HepG2 (cell line): ENCODE results near the gene RANBP3. TPM values are rescaled to one million over a fixed set of nuclear protein-coding genes. Genes with fewer than 3 reads are reported as not detected.
A peak's percentile ranks its signal among the peaks of the same experiment; 100 is the strongest.

Source experiments
- ARID5B ChIP-seq: IDR thresholded peaks from 2 replicates; pipeline ENCODE4 v1.4.0; 2020; ENCODE audit warnings: mild to moderate bottlenecking, missing genetic modification reagents
- CEBPG ChIP-seq: IDR thresholded peaks from 2 replicates; pipeline ENCODE4 v1.6.1; 2016
- GABPA ChIP-seq, 2 experiments: IDR thresholded peaks; 2 replicates each; pipeline ENCODE4 v1.6.1; 2011 to 2016; ENCODE audit warnings: low read depth in 2 of 2, low read length in 1 of 2, missing biosample characterization in 1 of 2, missing genetic modification characterization in 1 of 2
- KDM1A ChIP-seq: IDR thresholded peaks from 2 replicates; pipeline ENCODE4 v1.6.1; 2016; ENCODE audit warnings: missing compliant biosample characterization
- PATZ1 ChIP-seq: sonication (generic); formaldehyde crosslinking; IDR thresholded peaks from 2 replicates; pipeline ENCODE4 v1.4.0; 2020; ENCODE audit warnings: missing genetic modification reagents
- PAXIP1 ChIP-seq: sonication (generic); formaldehyde crosslinking; conservative IDR thresholded peaks from 2 replicates; pipeline ENCODE4 v1.4.0; 2020; ENCODE audit warnings: mild to moderate bottlenecking, missing genetic modification reagents, moderate library complexity
- TBL1XR1 ChIP-seq: fragments of 150-350 bp; IDR thresholded peaks from 2 replicates; pipeline ENCODE4 v1.6.1; 2014; ENCODE audit warnings: borderline replicate concordance, low read length; ENCODE audit not compliant: partially characterized antibody
- ZBTB20 ChIP-seq: sonication (generic); formaldehyde crosslinking; IDR thresholded peaks from 2 replicates; pipeline ENCODE4 v1.8.1; 2023; ENCODE audit warnings: missing genetic modification reagents, low read depth, mild to moderate bottlenecking, borderline replicate concordance
- ZBTB4 ChIP-seq: sonication (generic); formaldehyde crosslinking; IDR thresholded peaks from 2 replicates; pipeline ENCODE4 v1.4.0; 2020; ENCODE audit warnings: missing genetic modification reagents, mild to moderate bottlenecking, borderline replicate concordance
- ZFYVE20 ChIP-seq: sonication (generic); formaldehyde crosslinking; IDR thresholded peaks from 2 replicates; pipeline ENCODE4 v1.8.0; 2023; ENCODE audit warnings: low read depth, mild to moderate bottlenecking, moderate library complexity, missing genetic modification reagents, borderline replicate concordance
- ZNF20 ChIP-seq: sonication (generic); formaldehyde crosslinking; IDR thresholded peaks from 2 replicates; pipeline ENCODE4 v1.4.0; 2020; ENCODE audit warnings: mild to moderate bottlenecking, moderate library complexity, missing genetic modification reagents
- ZNF362 ChIP-seq: sonication (generic); formaldehyde crosslinking; IDR thresholded peaks from 2 replicates; pipeline ENCODE4 v1.4.0; 2020; ENCODE audit warnings: missing genetic modification reagents, mild to moderate bottlenecking, borderline replicate concordance
- ZNF570 ChIP-seq: sonication (generic); formaldehyde crosslinking; IDR thresholded peaks from 2 replicates; pipeline ENCODE4 v1.4.0; 2020; ENCODE audit warnings: mild to moderate bottlenecking, missing genetic modification reagents, borderline replicate concordance
- polyA plus RNA-seq, 8 experiments: library from polyadenylated mRNA; depleted of rRNA in 3 of 8; stranded (reverse) in 7 of 8; unstranded in 1 of 8; fragments of >200 nt; fragmentation: Illumina TruSeq in 4 of 8; extraction: Trizol in 4 of 8; gene quantifications; 2 replicates each; pipeline versions ENCODE4 v1.2.1 to v1.2.3, GENCODE V29; 2011 to 2016; ENCODE audit warnings: low read depth in 4 of 8, missing spikeins in 1 of 8, mixed read lengths in 1 of 8; ENCODE audit not compliant: insufficient read depth in 1 of 8
- total RNA-seq, 5 experiments: library from RNA; depleted of rRNA; stranded (reverse); fragments of >200 nt; fragmentation: Illumina TruSeq; extraction: Trizol; gene quantifications; 2 replicates each; pipeline ENCODE4 v1.2.3, GENCODE V29; 2016; ENCODE audit warnings: low read depth in 1 of 5

Gene RANBP3
- total and polyA plus RNA-seq, 2 of the 13 experiments (the other 11 are each of a cell fraction or from before 2014, with no cell fraction given) = 39.5 to 149 TPM

GRCh38 chr19:5974721-5975387 lies 3.1 kb downstream of the RANBP3 start (continued):
- TF ChIP-seq ZBTB4 (CRISPR knock-in tag) = 0 out of 2 replicates have a peak, but pooled peaks have one; percentile 35
- TF ChIP-seq ZNF570 = no peak
- TF ChIP-seq ZNF20 (CRISPR knock-in tag) = no peak
- no peak for TF ChIP-seq TBL1XR1
- no peak for TF ChIP-seq ZFYVE20 (CRISPR knock-in tag)
- peak; percentile 92 for TF ChIP-seq PAXIP1 (CRISPR knock-in tag)
- peak; percentile 54 for TF ChIP-seq CEBPG (CRISPR knock-in tag)
- peak; percentile 49; the same call in 1 of the 2 replicates for TF ChIP-seq ZNF362 (CRISPR knock-in tag)
- no peak for TF ChIP-seq GABPA (IDR thresholded peaks at IDR 0.05; ENCODE audit: low read depth, low read length)
- peak; percentile 56 for TF ChIP-seq GABPA (CRISPR knock-in tag; IDR thresholded peaks at IDR 0.05; ENCODE audit: low read depth)
- TF ChIP-seq ZBTB20 (CRISPR knock-in tag) = 0 out of 2 replicates have a peak, but pooled peaks have one; percentile 15
- peak; percentile 50; the same call in 1 of the 2 replicates for TF ChIP-seq PATZ1 (CRISPR knock-in tag)
- 0 out of 2 replicates have a peak, but pooled peaks have one; percentile 9 for TF ChIP-seq KDM1A (CRISPR knock-in tag)
- TF ChIP-seq ARID5B (CRISPR knock-in tag) = peak; percentile 87
